Measurements from ENCODE around the gene KCNJ13. TPM values are rescaled to one million over a fixed set of nuclear protein-coding genes. Genes with fewer than 3 reads are reported as not detected.
"Not testable (repeated sequence)": the region's sequence is repeated elsewhere in the genome, so short reads cannot be mapped to it uniquely, and the experiment has no call there.

The KCNJ13 gene
- total RNA-seq, 1 experiment from 2014 or later, result not detected

- Histone ChIP-seq H3K36me3 (replicated peaks; ENCODE audit: control insufficient read depth, insufficient read depth, low read length) (peaks cover 2% of the 10 kb centered on the region; the same call in 1 of the 2 replicates), H3K4me3 (ENCODE audit: insufficient read depth, low read depth, low read length) (no peak overlapping the region), H3K27me3 (ENCODE audit: control insufficient read depth, insufficient read depth, low read length) (no peaks in the 10 kb centered on the region)
- no peak for DNase-seq
Observed at GRCh38 chr2:232741972-232742371, 34.4 kb downstream of the KCNJ13 start.

- Histone ChIP-seq H3K27me3 (ENCODE audit: control insufficient read depth, insufficient read depth, low read length) (no peaks in the 10 kb centered on the region), H3K4me3 (ENCODE audit: insufficient read depth, low read depth, low read length) (no peak overlapping the region), H3K36me3 (replicated peaks; ENCODE audit: control insufficient read depth, insufficient read depth, low read length) (peaks cover 2% of the 10 kb centered on the region; the same call in 1 of the 2 replicates)
- DNase-seq, result no peak
Observed at GRCh38 chr2:232741294-232741693, 35.1 kb downstream of the KCNJ13 start.

GRCh38 chr2:232731470-232731869 lies 44.9 kb downstream of the KCNJ13 start:
- Histone ChIP-seq H3K36me3 (replicated peaks; ENCODE audit: control insufficient read depth, insufficient read depth, low read length) (peaks cover 2% of the 10 kb centered on the region; the same call in 1 of the 2 replicates), H3K4me3 (ENCODE audit: insufficient read depth, low read depth, low read length) (no peak overlapping the region), H3K27me3 (ENCODE audit: control insufficient read depth, insufficient read depth, low read length) (no peaks in the 10 kb centered on the region)
- no peak for DNase-seq

- Histone ChIP-seq H3K27me3 (ENCODE audit: control insufficient read depth, insufficient read depth, low read length) (no peaks in the 10 kb centered on the region), H3K36me3 (replicated peaks; ENCODE audit: control insufficient read depth, insufficient read depth, low read length) (no peaks in the 10 kb centered on the region; the same call in 1 of the 2 replicates), H3K4me3 (ENCODE audit: insufficient read depth, low read depth, low read length) (no peak overlapping the region)
- no peak for DNase-seq
Observed at GRCh38 chr2:232728785-232729184, 47.6 kb downstream of the KCNJ13 start.

- Histone ChIP-seq H3K36me3 (replicated peaks; ENCODE audit: control insufficient read depth, insufficient read depth, low read length) (no peaks in the 10 kb centered on the region; the same call in 1 of the 2 replicates), H3K4me3 (ENCODE audit: insufficient read depth, low read depth, low read length) (no peak overlapping the region), H3K27me3 (ENCODE audit: control insufficient read depth, insufficient read depth, low read length) (no peaks in the 10 kb centered on the region)
- DNase-seq, result no peak
Observed at GRCh38 chr2:232723027-232723426, 53.3 kb downstream of the KCNJ13 start.

GRCh38 chr2:232721882-232722281 lies 54.5 kb downstream of the KCNJ13 start:
- no peaks in the 10 kb centered on the region for H3K27me3 ChIP-seq (ENCODE audit: control insufficient read depth, insufficient read depth, low read length)
- H3K36me3 ChIP-seq (replicated peaks; ENCODE audit: control insufficient read depth, insufficient read depth, low read length), result no peaks in the 10 kb centered on the region; the same call in 1 of the 2 replicates
- no peak overlapping the region for H3K4me3 ChIP-seq (ENCODE audit: insufficient read depth, low read depth, low read length)
- DNase-seq, result no peak

GRCh38 chr2:232721261-232721660 lies 55.1 kb downstream of the KCNJ13 start:
- no peaks in the 10 kb centered on the region for H3K27me3 ChIP-seq (ENCODE audit: control insufficient read depth, insufficient read depth, low read length)
- no peaks in the 10 kb centered on the region; the same call in 1 of the 2 replicates for H3K36me3 ChIP-seq (replicated peaks; ENCODE audit: control insufficient read depth, insufficient read depth, low read length)
- DNase-seq, result no peak
- no peak overlapping the region for H3K4me3 ChIP-seq (ENCODE audit: insufficient read depth, low read depth, low read length)

- not testable (repeated sequence) for H3K36me3 ChIP-seq (replicated peaks; ENCODE audit: control insufficient read depth, insufficient read depth, low read length); DNase-seq; H3K4me3 ChIP-seq (ENCODE audit: insufficient read depth, low read depth, low read length); H3K27me3 ChIP-seq (ENCODE audit: control insufficient read depth, insufficient read depth, low read length)
Observed at GRCh38 chr2:232720056-232720455, 56.3 kb downstream of the KCNJ13 start.

Other genes starting within 250 kb of the KCNJ13 start
- not detected in 2 replicates for gene CHRNG, start 236.9 kb downstream of the KCNJ13 start, total RNA-seq (2014; rRNA removed; shearing (Covaris generic))
- gene TIGD1, start 226.0 kb downstream of the KCNJ13 start, total RNA-seq (2014; rRNA removed; shearing (Covaris generic)), result 5.0 and 8.0 TPM in 2 replicates
- 64.6 and 65.3 TPM in 2 replicates for gene EIF4E2, start 225.9 kb downstream of the KCNJ13 start, total RNA-seq (2014; rRNA removed; shearing (Covaris generic))
- 3.8 and 4.3 TPM in 2 replicates for gene EFHD1, start 143.0 kb downstream of the KCNJ13 start, total RNA-seq (2014; rRNA removed; shearing (Covaris generic))
- 34.5 and 56.1 TPM in 2 replicates for gene GIGYF2, start 79.2 kb downstream of the KCNJ13 start, total RNA-seq (2014; rRNA removed; shearing (Covaris generic))
- gene SNORC, start 93.7 kb upstream of the KCNJ13 start, total RNA-seq (2014; rRNA removed; shearing (Covaris generic)), result 1.6 and 5.2 TPM in 2 replicates
- 3.9 and 6.0 TPM in 2 replicates for gene NGEF, start 236.7 kb upstream of the KCNJ13 start, total RNA-seq (2014; rRNA removed; shearing (Covaris generic))

All from H7 (cell line).